Measurements from ENCODE around the gene SS18L1.
A peak's percentile ranks its signal among the peaks of the same experiment; 100 is the strongest.

SS18L1 gene

DNA sequence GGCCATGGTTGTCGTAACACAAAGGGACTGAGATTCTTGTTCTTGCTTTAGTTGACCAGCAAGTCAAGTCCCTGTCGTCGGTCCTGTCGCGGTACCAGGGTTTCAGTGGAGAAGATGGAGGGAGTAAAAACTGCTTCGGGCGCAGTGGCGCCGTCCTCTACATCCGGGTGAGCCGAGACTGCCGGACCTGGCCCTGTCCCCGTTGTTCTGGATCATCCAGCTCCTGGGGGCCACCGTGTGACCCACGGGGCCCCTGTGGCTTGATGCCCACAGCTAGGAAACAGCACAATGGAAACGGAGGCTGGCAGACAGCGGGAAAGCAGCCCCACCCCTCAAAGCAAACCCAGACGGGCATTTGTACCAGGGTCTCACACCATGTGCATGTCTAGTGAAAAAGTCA is 54.2 kb downstream of the SS18L1 start:
- no peak for DNase-seq

DNA sequence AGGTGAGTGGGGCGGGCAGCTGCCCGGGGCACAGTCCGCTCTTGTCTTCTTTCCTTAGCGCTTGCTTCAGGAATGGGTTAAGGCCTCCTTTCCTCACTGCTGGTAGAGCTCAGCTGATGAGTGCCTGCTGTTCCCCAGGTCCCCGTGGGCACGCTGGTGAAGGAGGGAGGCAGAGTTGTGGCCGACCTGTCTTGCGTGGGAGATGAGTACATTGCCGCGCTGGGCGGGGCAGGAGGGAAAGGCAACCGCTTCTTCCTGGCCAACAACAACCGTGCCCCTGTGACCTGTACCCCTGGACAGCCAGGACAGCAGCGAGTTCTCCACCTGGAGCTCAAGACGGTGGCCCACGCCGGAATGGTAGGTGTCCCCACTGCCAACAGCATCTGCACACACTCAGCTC is 54.9 kb downstream of the SS18L1 start:
- DNase-seq = no peak

DNA sequence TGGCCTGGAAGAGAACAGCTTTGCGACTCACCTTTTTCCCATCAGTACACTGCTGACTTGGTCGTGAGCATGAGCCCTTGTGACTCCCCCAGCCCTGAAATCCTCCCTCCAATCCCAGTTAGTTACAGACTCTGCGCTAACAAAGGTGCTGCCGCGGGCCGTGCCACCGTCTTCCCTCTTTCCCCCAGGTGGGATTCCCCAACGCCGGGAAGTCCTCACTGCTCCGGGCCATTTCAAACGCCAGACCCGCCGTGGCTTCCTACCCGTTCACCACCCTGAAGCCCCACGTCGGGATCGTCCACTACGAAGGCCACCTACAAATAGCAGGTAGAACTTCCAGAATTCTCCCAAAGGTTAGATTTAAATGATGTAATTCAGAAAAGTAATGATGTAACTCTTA is 55.4 kb downstream of the SS18L1 start:
- no peak for DNase-seq

DNA sequence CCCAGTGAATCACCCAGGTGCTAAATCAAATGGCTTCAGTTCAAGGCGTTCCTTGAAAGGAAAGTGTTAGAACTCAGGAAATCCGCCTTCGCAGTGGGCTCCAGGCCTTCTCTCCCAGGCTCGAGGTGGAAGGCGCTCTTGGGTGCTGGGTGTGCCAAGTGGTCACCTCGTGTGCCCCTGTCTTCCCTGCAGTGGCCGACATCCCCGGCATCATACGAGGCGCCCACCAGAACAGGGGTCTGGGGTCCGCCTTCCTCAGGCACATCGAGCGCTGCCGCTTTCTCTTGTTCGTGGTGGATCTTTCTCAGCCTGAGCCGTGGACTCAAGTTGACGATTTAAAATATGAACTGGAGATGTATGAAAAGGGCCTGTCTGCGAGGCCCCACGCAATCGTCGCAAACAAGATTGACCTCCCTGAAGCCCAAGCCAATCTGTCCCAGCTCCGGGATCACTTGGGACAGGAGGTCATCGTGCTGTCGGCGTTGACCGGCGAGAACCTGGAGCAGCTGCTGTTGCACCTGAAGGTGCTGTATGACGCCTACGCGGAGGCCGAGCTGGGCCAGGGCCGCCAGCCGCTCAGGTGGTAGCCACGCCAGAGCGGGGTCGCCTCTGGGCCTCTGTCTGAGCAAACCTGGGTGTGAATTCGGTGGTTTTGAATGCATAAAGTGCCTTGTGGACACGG is 57.1 kb downstream of the SS18L1 start:
- DNase-seq = no peak

DNA sequence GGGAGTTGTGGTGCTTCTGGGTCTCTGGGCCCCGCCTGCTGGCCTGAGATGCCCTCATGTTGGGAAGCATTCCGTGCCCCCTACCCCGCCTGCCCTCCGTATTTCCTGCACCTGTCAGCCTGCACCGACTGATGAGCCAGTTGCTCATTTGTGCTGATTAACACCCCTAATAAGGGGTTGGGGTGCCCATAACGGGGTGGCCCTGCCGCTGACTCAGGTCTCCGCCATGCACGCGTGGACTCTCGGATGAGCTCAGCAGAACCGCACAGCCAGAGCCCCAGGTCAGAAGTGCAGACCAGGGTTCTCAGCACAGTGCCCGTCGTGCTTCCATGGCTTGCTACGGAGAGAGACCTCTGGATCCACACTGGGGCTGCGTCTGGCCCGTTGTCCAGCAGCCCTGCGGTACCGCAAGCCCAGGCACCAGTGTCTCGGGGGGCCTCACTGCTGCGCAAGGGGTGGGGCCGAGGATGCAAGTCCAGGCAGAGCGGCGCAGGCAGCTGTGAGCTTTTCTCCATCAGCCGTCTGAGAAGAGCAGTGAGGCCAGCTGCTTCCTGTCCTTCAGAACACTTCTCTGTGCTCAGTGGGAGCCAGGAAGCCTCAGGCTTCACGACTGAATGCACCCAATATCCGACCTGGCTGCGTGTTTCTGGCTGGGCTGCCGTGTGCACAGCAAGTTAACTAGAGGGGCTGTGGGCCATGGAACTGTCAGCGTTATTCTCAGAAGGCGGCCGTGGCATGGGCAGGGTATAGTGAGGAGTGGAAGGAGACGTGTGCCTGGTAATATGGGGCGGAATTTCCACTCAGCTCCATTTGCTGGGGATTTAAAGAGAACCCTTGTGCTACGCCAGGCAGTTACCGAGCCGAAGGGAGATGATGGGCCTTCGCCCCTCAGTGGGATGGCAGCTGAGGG is 57.9 kb downstream of the SS18L1 start:
- no peak for DNase-seq

DNA sequence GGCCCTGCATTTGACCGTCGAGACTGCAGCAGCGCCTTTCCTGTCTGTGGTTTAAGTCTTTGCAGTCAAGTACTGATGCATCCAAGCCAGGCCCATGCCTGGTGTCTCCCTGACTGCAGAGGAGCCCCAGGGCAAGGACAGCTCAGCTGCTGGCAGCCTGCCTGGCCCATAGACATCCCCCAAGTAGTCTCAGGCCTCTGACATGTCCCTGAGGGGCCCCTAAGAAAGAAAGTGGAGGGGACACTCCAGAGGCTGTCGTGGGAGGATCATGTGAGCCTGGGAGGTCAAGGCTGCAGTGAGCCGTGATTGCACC is 58.5 kb downstream of the SS18L1 start:
- DNase-seq = no peak

DNA sequence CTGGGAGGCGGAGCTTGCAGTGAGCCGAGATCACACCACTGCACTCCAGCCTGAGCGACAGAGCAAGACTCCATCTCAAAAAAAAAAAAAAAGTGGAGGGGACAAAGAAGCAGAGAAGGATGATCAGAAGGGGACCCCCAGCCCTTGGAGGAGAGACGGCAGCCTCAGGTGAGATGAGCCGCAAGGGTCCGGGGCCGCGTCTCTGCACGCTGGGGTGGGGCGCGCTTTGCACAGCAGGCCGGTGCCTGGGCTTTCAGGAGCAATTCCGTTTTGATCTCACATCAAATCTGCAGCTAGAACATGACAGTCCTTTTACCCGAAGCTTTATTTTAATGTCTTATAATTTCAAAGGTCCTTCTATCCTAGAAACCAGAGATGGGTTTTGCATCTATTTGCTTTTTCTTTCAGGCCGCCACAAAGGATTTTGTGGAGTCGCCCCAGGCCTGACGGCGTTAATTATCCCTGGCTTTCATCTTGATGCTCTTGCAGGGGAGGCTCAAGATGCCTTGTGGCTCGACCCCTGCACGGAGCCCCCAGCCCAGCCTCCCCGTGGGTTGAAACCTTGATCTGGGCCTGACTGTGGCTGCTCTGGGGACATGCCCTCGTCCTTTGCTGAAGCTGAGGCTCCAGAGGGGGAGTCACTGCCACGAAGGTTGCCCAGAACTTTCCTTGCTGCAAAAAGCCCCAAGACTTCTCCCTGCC is 59.3 kb downstream of the SS18L1 start:
- DNase-seq = no peak

DNA sequence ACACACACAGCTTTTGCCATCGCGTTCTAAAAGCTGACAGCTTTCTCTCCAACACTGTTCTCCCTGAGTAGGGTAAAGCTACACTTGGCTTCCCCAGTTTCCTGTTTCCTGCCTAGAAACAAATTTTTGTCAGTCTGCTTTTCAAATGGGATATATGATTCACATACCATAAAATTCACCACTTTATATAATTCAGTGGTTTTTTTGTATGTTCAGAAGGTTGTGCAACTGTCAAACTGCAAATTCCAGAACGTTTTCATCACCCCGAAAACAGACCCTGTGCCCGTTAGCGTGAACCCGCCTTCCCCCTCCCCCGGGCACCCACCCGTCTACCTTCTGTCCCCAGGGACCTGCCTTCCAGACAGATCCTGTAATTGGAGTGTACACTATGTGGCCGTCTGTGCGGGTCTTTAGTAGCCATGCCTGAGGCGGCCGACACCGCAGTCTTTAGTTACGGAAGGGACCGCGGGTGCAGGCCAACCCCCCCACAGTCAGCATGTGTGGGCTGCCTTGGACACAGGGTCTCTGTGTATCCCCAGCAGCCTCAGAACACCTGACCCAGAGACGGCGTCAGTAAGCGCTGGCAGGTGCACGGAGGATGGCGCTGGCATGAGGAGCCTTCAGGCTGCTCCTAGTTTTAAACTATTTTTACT is 59.9 kb downstream of the SS18L1 start:
- no peak for DNase-seq

DNA sequence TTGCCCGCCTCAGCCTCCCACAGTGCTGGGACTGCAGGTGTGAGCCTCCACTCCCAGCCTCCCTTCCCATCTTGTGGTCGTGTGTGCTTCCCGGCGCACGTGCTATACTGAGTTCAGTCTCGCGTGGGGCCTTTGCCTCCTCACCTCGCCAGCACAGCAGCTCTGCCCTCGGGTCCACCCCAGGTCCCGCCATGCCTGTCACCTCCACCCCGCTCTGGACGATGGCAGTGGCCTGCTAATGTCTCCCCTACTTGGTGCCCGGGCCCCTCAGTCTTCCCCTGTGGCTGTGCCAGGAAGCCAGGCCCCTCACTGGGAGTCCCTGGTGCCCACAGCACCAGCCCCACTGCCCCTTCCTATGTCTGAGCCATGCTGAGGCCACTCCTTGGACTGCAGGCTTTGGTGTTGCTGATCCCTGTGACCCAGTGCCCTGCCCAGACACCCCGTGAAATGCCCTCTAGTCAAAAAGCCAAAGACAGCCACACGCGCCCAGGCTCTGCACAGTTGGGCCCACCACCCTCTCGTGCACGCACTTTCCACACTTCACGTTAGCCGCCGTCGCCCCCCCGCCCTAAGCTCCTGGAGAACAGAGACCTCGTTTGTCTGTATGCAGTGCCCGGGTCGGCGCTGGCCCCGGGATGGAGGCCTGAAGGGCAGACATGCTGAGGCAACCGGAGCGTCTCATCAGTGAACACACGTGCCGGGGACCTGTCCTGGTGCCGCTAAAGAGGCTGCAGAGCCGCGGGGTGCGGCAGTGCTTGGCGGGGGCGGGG is 62.2 kb downstream of the SS18L1 start:
- peak; percentile 14 for DNase-seq

DNA sequence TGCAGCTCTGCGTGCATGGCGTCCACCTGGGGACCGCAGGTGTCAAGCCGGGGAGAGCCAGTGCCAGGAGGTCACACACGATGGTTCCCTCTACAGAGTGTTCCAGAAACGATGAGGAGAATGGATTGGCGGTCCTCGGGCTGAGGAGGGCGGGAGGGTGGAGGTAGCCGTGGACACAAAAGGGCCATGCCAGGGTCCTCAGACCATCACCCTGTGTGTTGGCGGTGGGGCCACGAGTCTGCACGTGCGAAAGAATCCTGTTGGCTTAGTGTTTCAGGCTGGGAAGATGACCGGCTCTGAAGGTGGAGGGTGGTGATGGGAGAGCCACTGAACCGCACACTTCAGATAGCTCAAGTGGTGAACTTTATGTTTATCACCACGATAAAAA is 62.8 kb downstream of the SS18L1 start:
- DNase-seq = no peak

DNA sequence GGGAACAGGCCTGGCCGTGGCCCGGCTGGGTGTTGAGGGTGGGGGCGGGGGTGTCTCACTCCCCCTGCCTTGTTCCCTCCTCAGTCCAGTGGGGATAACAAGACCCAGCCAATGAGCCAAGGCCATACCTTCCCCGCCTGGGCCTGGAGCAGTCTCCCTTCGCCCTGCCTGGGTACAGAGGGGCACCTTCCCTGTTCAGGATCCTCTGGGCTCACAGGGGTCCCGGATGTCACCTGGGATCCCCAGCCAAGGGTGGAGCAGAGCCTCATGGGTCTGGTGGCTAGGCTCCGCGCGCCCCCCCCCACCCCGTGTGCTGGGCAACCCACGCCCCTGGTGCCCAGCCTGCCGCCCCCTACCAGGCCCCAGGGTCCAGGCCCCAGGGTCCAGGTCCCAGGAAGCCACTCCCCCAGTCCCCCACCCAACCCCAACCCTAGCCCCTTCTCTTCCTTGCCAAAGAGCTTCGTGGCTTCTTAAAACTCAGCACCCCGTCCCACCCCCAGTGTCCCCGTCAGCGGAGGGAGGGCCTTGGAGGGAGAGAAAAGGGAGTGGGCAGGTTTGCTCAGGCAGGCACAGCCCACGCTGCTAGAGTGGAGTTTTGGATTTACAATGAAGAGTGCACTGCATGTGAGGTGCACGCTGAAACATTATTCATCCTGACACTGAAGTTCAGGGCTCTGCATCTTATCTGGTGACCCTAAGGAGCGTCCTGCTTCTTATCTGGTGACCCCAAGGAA is 64.7 kb downstream of the SS18L1 start:
- DNase-seq = no peak

DNA sequence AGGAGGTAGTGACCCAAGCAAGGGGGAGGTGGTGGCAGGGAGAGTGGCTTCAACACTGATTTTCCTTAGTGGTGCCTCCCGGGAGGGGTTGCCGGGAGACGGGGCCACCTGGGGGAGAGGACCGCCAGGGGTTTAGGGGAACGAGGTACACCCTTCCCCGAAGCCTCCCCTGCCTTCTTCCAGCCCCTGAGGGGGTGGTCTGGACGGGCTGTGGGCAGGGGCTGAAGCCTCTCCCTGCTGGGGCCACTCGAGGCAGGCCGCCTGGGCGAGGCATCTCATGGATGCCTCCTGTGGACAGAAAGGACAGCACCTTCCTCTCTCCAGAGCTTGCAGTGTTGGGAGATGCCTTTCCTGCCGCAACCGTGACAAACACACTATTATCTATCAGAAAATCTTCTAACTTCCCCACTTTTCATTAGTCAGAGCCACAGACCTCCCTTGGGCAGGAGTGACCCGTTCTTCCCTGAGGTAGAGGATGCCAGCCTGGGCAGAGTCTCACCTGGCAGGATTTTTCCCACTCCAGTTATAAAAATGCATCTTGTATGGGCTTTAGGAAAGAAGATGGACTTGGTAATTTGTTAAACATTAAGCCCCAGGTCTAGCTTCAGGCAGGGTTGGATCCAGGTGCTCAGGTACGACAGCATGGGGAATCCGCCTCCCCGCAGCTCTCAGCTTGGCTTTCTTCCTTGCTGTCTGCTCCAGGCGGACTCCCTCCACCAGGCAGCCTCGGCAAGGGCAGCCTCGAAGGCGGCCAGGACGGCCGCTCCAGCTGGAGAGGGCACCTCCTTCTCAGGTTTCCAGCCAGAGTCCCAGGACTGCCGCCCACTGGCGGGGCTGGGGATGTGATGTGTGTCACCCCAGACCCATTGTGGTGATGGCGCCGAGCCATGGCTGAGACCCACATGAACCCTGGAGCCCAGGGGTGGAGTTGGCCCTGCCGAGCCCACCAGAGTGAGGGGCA is 65.5 kb downstream of the SS18L1 start:
- no peak for DNase-seq

DNA sequence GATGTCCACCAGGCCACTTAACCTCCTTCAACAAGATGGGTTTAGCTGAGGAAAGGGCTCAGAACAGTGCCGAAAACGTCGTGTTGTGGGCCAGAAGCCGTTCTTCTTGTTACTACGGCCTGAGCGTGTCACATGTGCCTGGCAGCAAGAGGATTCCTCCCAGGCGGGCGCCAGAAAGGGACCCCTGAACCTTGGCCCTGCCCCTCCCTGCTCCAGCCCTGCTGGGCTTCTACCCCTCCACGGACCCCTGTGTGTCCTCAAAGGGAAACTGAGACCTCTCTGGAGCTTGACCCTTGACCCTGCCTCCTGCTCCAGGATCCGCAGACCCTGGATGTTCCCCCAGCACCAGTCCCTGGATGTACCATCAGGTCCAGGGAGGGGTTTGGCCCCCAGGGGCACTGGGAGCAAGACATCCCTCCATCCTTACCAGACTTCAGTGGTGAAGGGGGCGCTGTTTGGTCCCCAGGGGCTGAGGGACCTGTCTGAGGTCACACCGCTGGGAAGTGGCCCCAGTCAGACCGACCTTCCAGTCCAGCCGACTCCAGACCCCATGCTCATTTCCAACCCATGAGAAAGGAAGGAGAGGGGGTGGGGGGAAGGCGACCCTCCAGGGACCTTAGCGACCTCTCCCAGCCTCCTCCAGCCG is 66.4 kb downstream of the SS18L1 start:
- DNase-seq = no peak

DNA sequence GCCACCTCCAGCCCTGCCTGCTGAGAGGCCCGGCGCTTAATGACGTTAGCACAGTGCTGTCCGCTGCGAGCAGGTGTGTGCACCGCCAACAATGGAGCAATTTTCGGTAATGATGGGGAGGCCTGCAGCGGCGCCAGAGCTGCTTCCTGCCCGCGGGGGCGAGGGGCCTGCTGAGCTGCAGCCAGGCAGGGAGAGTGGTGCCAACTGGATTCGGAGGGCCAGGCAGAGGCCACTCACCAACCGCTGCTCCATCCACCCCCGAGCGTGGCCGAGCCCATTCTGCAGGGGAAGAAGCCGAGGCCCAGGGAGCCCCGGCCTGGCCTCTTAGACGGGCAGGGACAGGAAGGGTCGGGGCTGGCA is 66.9 kb downstream of the SS18L1 start:
- no peak for DNase-seq

DNA sequence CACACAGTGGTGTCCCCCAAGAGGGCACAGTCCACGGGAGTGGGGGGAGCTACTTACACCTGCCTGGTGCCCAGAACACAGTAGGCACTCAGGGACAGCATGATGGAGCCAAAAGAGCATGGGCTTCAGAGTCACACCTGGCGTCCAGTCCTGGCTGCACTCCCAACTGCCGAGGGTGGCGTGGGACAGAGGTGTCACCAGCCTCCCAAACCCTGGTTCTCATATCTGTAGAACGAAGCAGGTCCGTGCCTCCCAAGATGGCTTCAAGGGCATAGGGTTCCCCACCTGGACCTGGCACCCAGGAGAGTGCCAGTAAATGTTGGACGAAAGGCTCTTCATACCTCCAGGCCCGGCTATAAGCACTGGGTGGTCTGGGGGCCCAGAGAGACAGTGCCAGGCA is 67.6 kb downstream of the SS18L1 start:
- DNase-seq = no peak

DNA sequence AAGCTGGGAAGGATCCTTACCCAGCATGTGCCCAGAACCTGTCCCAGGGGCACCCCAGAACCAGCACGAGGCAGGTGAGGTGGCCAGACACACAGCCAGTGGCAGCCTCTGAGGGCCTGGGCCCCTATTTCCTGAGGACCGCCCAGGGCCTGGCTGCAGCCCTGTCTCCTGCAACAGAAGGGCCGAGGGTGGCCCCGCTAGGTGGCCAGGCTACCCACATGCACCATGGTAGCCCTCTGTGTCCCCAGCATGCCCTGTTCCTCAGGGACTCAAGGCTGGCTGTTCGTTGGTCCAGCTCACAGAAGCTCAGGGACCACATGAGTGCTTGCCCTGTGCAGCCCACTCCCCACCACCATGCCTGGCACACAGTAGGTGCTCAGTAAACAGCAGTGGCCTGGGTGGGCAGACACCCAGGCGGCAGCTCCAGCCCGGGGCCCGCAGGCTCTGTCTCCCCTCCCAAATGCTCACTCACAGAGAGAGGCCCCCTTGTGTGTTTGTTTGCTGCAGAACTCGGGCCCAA is 68.3 kb downstream of the SS18L1 start:
- DNase-seq = no peak

DNA sequence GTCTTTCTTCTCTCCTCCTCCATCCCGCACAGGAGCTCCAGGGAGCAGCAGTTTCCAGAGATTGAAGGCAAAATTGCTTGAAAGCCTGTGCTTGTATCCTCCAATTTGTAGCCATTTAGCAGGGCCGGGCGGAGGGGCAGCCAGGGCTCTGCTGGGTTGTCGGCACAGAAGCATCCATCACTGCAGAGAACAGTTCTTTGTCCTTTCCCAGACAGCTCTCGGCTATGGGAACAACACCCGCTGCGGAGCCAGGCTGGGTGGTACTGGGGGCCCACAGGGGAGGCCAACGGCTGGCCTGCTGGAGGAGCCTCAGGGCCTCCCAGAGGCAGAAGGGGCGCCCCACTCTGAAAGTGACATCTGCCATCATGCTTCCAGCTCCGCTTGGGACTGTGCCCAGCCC is 68.7 kb downstream of the SS18L1 start:
- DNase-seq = no peak

DNA sequence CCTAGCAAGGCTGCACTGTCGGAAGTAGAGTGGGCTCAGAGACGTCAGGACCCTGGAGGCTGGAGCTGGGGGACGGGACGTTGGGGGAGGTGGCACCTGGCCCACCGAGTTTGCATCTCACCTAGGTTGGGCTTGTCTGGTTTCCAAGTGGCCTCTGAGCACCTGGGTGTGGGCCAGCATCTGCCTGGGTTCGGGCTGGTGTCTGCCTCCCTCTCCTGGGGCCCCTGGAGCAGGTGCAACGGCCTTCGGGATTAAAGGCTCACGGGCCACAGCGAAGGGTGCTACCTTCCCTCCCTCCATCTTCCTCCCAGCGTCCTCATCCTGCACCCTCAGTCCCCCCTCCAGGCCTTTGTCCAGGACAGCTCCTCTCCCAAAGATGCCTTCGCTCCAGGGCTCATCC is 70.5 kb downstream of the SS18L1 start:
- no peak for DNase-seq

DNA sequence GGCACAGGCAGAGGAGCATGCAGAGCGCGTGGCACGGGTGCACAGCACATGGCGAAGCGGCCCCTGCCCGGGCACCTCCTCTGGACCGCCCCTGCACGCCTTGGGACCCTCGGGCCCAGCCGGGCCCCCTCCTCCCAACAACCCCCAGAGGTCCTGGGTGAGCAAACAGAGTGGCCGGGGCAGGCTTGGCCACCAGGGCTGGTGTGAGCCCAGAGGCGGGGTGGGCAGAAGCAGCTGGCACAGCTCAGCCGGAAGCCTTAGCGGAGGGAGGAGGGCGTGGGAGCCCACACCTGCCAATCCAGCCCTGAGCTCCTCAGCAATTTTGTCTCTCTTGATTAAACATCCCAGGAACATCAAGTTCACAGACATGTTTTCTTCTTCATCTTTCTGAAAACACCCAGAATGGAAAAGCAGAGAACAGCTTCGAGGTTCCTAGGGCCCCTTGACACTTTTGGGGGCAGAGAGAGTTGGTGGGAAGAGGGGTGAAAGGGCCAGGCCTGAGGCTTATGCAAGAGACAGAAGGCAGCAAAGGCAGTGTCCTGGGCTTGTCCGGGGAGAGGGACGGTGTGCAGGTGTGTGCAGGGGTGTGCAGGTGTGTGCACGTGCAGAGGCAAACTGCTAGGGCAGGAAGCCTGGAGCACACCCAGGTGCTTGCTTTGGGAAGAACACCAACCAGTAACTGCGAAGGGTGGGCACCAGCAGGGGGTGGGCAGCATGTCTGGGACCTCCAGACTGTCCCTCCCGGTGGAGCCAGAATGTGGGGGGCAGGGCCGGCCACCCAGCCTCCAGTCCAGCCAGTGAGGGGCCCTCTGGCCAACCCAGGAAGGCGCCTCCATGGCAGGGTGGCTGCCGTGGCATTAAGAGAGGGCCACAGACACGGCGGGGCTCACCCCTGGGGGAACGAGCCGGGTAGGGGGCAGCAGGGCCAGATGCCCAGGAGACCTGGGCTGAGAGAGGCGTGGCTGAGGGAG is 71.7 kb downstream of the SS18L1 start:
- no peak for DNase-seq

Measured in activated CD8-positive, alpha-beta memory T cell treated with anti-CD3 and anti-CD28 coated beads, Interleukin-2, amount 50 U/mL, for 4 hours (primary cell).